AG09309 (cell line): ENCODE measurements around the gene KMT5C.

ENCODE experiments used
- DNase-seq: peaks from one replicate; pipeline ENCODE4 v3.0.0-alpha.2; 2010; ENCODE audit warnings: low read depth
- H3K4me3 ChIP-seq: 2 replicates; pipeline ENCODE4 v1.5.1; 2011; ENCODE audit warnings: mild to moderate bottlenecking, low read depth, low read length, moderate library complexity; ENCODE audit not compliant: control insufficient read depth
- TF ChIP-seq, protein P1 (sequence below): IDR thresholded peaks from 2 replicates; pipeline ENCODE4 v1.5.1; 2011; ENCODE audit warnings: mild to moderate bottlenecking, low read depth, low read length, inconsistent platforms; ENCODE audit not compliant: insufficient read depth, control insufficient read depth; ENCODE audit errors: missing control alignments

The KMT5C gene

DNA sequence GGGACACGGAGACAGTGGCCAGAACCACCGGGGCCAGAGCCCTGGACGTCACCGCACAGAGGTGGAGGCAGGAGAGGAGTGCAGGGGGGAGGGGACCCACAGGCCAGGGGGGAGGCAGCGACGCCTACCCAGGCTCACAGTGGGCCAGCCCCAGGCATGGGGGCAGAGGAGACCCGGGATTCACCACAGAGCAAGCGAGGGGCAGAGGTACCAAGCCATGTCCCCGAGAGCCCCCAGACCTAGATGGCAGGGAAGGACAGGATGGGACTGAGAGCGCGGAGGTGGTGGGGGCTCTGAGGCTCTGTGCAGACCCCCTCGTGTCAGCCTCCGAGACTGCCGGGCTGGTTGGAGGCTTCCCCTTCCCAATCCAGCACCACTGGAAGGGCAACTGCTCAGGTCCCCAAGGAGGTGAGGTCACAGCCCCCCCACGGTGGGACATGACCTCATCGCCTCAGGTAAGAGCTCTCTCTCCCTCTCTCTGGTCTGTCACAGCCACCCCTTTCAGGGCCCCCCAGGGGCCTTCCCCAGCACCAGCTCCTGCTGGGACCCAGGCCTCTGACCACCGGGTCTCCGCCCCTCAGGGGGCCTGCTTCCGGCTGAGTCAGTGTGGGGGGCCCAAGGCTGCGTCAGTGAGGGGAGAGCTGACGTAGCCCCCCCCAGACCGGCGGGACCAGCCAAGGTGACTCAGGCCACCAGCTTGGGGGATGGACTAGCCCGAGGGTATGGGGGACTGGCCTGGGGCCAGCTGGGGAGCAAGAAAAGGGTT is 32.8 kb downstream of the KMT5C start:
- no peak overlapping the region for H3K4me3 ChIP-seq
- TF ChIP-seq, protein P1, sequence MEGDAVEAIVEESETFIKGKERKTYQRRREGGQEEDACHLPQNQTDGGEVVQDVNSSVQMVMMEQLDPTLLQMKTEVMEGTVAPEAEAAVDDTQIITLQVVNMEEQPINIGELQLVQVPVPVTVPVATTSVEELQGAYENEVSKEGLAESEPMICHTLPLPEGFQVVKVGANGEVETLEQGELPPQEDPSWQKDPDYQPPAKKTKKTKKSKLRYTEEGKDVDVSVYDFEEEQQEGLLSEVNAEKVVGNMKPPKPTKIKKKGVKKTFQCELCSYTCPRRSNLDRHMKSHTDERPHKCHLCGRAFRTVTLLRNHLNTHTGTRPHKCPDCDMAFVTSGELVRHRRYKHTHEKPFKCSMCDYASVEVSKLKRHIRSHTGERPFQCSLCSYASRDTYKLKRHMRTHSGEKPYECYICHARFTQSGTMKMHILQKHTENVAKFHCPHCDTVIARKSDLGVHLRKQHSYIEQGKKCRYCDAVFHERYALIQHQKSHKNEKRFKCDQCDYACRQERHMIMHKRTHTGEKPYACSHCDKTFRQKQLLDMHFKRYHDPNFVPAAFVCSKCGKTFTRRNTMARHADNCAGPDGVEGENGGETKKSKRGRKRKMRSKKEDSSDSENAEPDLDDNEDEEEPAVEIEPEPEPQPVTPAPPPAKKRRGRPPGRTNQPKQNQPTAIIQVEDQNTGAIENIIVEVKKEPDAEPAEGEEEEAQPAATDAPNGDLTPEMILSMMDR, result no peak
- no peak for DNase-seq

DNA sequence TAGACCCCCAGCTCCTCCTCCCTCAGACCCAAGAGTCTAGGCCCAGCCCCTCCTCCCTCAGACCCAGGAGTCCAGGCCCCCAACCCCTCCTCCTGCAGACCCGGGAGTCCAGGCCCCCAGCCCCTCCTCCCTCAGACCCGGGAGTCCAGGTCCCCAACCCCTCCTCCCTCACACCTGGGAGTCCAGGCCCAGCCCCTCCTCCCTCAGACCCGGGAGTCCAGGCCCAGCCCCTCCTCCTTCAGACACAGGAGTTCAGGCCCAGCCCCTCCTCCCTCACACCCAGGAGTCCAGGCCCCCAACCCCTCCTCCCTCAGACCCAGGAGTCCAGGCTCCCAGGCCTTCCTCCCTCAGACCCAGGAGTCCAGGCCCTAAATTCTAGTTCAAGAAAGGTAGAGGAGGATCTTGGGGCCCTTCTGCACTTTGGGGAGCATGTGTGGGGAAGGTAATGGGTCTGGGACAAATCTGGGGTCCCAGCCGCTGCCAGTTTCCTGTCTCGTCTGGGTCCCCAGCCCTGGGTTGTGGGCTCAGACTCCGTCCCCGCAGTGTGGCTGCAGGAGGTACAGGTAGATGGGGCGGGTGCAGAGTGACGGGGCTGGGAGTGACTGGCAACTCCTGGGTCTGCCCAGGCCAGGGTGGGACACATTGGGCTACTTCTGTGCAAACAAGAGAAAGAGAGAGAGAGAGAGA is 33.8 kb downstream of the KMT5C start:
- TF ChIP-seq, protein P1, result no peak
- no peak for DNase-seq
- no peak overlapping the region for H3K4me3 ChIP-seq

DNA sequence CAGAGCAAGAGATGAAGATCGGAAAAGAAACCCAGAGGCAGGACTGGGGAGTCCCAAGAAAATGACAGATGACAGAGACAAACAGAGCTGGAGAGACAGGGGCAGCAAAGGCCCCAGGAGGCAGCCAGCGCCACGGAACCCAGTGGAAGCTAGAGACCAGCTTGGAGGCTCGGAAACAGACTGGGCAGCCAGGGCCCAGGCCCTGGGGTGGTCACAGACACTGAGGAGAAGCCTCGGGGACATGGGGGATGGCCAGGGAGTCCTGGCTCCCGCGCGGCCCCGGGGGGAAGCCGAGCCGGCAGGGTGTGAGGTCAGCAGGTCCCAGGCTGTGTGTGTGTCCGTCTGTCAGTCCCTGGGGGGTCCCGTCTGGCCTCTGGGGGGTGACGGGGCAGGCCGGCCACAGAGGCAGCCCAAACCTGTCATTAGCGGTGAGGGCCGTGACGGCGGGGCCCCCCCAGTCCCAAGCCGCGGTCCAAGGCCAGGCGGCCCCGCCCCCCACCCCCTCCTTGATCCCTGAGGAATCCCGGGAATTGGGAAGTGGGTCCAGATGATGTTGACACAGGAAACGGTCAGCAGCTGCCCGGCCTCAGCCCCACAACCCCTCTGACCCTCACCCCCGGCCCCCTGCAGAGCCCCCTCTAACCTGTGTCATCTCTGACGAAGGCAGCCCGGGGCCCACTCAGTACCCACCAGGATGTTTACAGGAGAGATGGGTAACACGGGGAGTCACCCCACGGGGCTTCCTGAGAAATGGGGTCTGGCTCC is 34.5 kb downstream of the KMT5C start:
- TF ChIP-seq, protein P1, result no peak
- no peak for DNase-seq
- H3K4me3 ChIP-seq, result no peak overlapping the region

DNA sequence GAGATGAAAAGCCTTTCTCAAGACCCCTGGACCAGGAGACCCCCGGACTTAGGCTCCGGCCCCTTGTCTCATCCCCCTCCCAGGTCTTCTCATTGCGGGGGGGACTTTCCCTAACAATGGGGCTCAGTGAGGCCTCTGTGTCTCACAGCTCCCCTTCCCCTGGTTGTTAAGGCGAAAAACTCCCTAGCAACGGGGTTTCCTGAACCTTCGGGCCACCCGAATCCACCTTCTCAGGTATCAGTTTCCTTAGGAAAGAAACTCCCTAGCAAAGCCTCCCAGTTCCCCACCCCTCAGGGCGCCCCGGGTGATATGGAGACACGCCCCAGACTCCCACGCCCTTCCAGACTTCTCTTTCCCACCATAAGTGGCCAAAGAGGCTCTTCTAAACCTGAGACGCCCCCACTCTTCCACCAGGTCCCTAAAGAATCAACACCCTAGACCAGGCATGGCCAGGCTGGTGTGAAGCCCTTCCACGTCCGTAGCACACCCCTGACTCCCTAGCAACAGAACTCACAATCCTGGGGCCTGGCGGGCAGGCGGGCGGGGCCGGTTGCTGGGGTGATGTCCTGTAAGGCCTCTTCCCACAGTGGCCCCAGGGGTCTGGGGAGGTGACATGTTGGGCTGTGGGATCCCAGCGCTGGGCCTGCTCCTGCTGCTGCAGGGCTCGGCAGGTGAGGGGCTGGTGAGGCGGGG is 36.7 kb downstream of the KMT5C start, which contains the start of gene TMEM190:
Gene TMEM190, plus strand, starts transcription at position 586 of the 693 bp plus-strand sequence. Its CDS starts 28 bp downstream, at position 614.
- H3K4me3 ChIP-seq, result no peak within 1 kb of the TSS
- TF ChIP-seq, protein P1, result no peak
- DNase-seq, result no peak

DNA sequence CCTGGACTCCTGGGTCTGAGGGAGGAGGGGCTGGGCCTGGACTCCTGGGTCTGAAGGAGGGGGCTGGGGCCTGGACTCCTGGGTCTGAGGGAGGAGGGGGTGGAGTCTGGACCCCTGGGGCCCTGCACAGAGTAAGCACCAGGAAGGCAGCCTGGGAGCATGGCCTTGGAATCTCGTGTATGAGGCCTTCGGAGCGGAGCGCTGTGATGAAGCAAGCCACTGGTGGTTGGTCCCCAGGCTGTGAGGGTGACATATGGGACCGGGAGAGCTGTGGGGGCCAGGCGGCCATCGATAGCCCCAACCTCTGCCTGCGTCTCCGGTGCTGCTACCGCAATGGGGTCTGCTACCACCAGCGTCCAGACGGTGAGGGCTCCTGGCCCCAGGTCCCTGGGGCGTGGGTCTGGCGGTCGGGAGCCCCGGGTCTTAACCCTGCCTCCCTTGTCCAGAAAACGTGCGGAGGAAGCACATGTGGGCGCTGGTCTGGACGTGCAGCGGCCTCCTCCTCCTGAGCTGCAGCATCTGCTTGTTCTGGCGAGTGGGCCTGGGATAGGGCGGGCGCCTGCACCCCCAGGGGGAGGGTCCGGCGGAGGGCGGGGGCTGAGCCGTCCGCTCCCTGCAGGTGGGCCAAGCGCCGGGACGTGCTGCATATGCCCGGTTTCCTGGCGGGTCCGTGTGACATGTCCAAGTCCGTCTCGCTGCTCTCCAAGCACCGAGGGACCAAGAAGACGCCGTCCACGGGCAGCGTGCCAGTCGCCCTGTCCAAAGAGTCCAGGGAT is 37.9 kb downstream of the KMT5C start:
- H3K4me3 ChIP-seq, result no peak overlapping the region
- TF ChIP-seq, protein P1, result no peak
- no peak for DNase-seq
